ENCODE measurements around the gene N4BP2L1.

Gene N4BP2L1

DNA sequence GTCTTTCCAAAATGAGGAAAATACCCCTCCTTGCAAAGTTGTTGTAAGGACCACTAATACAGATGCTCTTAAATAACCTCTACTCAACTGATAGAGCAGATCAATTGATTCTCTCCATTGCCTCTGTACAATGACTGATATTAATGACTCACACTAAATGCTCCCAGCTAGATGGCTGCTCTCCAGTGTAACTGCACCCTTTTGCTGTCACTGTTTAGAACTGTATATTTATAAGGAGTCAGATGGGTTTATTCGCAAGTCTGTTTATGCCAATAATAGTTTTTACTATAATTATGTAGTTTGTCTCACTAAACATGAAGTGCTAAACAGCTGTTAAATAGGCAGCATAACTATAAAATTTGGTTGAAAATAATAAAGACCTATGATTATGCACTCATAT, 21.0 kb upstream of the N4BP2L1 start:
- H3K4me3 ChIP-seq (ENCODE audit: low read depth, low read length): no peak overlapping the region

DNA sequence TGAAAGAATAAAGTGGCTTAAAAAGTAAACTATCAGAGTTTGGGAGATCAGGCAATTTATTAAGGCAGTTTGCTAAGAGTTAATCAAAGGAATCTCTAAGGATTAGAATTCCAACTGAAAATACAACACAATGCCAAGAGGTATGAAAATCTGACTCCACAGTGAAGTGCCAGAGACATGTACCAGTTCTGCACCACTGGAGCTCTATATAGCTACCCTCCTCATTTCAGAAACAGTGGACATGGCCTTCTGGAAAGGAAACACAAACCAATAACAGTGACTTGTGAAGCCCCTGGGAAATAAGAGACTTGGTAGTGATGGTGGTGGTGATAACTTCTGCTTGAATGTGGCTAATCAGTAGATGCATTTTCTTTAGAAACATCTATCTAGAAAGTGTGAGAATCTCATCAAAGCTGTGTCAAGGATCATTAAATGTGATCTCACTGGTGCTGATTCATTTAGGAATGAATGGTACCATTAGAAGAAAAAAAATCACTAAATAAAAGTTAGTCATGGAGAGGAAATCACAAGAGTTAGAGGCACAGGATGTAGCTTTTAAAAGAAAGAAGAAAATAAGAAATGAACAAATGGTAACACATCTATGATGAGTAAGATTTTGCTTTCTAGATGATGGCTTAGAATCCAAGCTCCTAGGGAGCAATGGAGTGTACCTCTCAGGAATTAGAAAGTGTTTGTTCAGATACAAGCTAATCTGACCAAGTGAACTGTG, 20.1 kb upstream of the N4BP2L1 start:
- TF ChIP-seq, protein P1, sequence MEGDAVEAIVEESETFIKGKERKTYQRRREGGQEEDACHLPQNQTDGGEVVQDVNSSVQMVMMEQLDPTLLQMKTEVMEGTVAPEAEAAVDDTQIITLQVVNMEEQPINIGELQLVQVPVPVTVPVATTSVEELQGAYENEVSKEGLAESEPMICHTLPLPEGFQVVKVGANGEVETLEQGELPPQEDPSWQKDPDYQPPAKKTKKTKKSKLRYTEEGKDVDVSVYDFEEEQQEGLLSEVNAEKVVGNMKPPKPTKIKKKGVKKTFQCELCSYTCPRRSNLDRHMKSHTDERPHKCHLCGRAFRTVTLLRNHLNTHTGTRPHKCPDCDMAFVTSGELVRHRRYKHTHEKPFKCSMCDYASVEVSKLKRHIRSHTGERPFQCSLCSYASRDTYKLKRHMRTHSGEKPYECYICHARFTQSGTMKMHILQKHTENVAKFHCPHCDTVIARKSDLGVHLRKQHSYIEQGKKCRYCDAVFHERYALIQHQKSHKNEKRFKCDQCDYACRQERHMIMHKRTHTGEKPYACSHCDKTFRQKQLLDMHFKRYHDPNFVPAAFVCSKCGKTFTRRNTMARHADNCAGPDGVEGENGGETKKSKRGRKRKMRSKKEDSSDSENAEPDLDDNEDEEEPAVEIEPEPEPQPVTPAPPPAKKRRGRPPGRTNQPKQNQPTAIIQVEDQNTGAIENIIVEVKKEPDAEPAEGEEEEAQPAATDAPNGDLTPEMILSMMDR (conservative IDR thresholded peaks at IDR 0.05; ENCODE audit: low read depth, low read length): no peak
- no peak overlapping the region for H3K4me3 ChIP-seq (ENCODE audit: low read depth, low read length)
- no peak for DNase-seq (ENCODE audit: low read depth)

More for the DNA sequence above, 21.0 kb upstream of the N4BP2L1 start:
- TF ChIP-seq, protein P1 (conservative IDR thresholded peaks at IDR 0.05; ENCODE audit: low read depth, low read length): no peak
- DNase-seq (ENCODE audit: low read depth): no peak

DNA sequence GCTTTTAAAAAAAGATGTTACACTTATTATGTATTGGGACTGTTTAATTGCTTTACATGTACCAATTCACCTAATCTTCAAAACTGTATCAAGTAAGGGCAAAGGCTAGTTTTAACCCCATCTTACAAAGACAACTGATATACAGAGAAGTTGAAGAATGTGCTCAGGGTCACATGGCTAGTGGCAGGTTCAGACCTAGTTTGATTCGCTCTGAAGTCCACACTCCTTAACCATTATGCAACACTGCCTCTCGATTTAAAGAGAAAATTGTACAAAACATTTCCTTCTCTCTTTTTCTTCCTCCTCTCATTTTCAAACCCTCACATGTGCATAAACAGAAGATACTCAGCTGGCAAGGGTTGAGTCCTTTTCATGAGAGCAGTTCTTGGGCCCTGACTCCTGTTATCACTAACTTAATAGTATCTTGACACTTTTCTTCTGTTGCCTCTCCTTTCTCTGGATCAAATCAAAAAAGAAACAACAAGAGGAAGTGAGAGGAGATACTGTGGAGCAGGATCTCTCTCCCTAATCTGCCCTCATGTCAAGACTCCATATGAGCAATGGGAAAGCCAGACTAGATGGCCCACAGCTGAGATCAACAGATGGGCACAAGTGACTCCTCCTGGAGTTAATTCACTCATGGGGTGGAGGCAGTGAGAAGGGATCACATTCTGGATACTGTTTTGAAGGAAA, 19.0 kb upstream of the N4BP2L1 start:
- TF ChIP-seq, protein P1 (conservative IDR thresholded peaks at IDR 0.05; ENCODE audit: low read depth, low read length): no peak
- no peak overlapping the region for H3K4me3 ChIP-seq (ENCODE audit: low read depth, low read length)
- no peak for DNase-seq (ENCODE audit: low read depth)

DNA sequence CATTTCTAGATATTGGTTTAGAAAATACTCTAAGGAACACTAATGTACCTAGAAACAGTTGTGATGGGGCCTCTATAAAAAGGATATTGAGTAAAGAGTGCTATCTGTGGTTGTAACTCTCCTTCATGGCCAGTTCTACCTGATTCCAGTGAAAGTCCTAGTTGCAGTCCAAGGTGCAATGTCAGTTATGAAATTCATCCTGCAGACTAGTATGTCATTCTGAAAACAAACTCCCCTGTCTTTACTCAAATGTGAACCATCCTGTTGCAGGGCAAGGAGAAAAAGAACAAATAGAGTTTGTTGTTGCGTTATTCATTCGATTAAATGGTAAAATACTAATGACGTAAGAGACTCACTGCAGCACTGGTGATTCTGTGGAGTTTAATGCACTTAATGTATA, 18.3 kb upstream of the N4BP2L1 start:
- DNase-seq (ENCODE audit: low read depth): no peak
- TF ChIP-seq, protein P1 (conservative IDR thresholded peaks at IDR 0.05; ENCODE audit: low read depth, low read length): no peak
- H3K4me3 ChIP-seq (ENCODE audit: low read depth, low read length): no peak overlapping the region

DNA sequence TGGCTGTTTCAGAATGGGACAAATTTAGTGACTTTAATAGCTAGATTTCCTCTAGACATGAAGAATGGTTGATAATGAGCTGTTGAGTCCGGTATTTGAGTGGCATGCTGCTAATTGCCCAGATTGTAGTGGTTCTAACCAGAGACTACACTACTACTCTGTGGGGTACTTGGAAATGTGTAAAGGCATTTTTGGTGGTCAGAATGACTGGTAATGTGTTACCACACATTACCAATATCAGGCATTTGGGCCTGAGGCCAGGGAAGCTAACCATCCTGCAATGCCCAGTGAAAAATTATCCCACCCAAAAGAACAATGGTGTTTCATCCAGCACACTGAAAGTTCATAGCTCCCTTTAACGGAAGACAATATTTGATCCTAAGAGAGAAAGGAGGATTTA, 17.5 kb upstream of the N4BP2L1 start:
- no peak for DNase-seq (ENCODE audit: low read depth)
- TF ChIP-seq, protein P1 (conservative IDR thresholded peaks at IDR 0.05; ENCODE audit: low read depth, low read length): no peak
- no peak overlapping the region for H3K4me3 ChIP-seq (ENCODE audit: low read depth, low read length)

DNA sequence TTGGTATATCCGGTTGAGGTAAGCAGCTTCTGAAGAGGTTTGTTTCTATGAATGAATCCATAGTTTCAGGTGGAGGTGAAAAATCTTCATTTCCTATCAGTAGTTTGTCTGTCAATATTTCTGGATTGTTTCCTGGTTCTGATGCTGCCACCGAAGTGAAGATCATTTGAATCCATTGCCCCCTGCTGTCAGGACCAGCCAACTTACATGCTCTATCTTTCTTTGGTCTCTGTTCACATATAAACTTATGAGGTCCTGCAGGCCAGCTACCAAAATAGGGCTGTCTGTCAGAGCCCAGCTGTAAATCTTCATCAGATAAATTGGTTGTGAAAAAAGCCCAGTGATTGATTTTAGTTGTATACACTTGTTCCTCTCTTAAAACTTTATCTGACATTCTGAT, 15.2 kb upstream of the N4BP2L1 start:
- TF ChIP-seq, protein P1 (conservative IDR thresholded peaks at IDR 0.05; ENCODE audit: low read depth, low read length): peak; percentile 33
- H3K4me3 ChIP-seq (ENCODE audit: low read depth, low read length): no peak overlapping the region
- peak; percentile 36 for DNase-seq (ENCODE audit: low read depth)
